ENCODE results near the gene TSPAN18.

Gene TSPAN18

DNA sequence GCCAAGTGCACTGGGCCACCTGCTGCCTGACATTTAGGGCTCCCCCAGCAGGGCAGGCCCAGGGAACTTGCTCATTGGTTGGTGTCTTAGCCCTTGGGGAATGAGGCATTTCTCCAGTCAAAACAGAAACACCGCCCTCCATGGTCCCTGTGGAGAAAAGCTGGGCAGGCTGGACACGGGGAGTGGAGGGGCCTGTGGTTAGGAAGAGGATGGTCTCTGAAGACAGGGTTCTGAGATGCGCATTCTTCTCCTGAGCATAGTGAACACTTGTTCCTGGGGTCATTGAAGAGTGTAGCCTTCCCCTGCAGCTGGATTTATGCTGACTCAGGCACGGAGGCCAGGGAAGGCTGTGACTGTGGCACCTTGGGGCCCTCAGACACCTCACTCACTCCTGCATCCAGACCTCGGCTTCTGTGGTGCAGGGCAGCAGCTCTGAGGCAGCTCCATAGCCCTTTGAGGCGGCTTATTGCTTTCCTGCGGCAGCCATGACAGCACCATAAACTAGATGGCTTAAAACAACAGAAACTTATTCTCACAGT lies 8.2 kb downstream of the TSPAN18 start:
- no peak overlapping the region for H3K27ac ChIP-seq
- TF ChIP-seq, protein P1, sequence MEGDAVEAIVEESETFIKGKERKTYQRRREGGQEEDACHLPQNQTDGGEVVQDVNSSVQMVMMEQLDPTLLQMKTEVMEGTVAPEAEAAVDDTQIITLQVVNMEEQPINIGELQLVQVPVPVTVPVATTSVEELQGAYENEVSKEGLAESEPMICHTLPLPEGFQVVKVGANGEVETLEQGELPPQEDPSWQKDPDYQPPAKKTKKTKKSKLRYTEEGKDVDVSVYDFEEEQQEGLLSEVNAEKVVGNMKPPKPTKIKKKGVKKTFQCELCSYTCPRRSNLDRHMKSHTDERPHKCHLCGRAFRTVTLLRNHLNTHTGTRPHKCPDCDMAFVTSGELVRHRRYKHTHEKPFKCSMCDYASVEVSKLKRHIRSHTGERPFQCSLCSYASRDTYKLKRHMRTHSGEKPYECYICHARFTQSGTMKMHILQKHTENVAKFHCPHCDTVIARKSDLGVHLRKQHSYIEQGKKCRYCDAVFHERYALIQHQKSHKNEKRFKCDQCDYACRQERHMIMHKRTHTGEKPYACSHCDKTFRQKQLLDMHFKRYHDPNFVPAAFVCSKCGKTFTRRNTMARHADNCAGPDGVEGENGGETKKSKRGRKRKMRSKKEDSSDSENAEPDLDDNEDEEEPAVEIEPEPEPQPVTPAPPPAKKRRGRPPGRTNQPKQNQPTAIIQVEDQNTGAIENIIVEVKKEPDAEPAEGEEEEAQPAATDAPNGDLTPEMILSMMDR (IDR thresholded peaks at IDR 0.05; ENCODE audit: low read depth, low read length, missing control alignments) = no peak
- H3K36me3 ChIP-seq (replicated peaks) = no peaks in the 10 kb centered on the region
- H3K4me3 ChIP-seq (ENCODE audit: low read depth, low read length) = no peak overlapping the region
- in situ Hi-C loops (cut with HindIII; ENCODE audit: low pct_ligation_motif_present, low sequenced_read_pairs) = no loop called here
- DNase-seq = no peak
- peaks cover 36% of the 10 kb centered on the region for H3K27me3 ChIP-seq (replicated peaks)

DNA sequence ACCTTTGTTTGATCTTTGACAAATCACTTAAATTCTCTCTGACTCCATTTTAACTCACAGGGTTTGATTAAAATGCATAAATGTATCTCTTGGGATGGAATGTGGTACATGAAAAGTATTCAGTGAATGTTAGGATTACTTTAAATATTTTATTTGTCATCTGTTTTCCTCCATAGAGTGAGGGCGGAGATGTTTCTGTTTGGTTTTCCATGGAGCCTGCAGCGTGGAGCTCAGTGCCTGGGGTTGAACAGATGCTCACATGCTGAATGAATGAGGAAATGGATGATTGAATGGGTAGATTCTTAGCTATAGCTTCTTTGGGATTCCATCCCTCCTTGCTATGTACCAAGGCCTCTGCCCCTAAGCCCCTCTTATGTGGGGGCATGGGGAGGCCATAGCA lies 10.0 kb downstream of the TSPAN18 start:
- in situ Hi-C loops (cut with HindIII; ENCODE audit: low pct_ligation_motif_present, low sequenced_read_pairs) = no loop called here
- TF ChIP-seq, protein P1 (IDR thresholded peaks at IDR 0.05; ENCODE audit: low read depth, low read length, missing control alignments) = no peak
- Histone ChIP-seq H3K36me3 (replicated peaks) (no peaks in the 10 kb centered on the region), H3K4me3 (ENCODE audit: low read depth, low read length) (no peak overlapping the region), H3K27ac (no peak overlapping the region), H3K27me3 (replicated peaks) (peaks cover 45% of the 10 kb centered on the region)
- DNase-seq = no peak

DNA sequence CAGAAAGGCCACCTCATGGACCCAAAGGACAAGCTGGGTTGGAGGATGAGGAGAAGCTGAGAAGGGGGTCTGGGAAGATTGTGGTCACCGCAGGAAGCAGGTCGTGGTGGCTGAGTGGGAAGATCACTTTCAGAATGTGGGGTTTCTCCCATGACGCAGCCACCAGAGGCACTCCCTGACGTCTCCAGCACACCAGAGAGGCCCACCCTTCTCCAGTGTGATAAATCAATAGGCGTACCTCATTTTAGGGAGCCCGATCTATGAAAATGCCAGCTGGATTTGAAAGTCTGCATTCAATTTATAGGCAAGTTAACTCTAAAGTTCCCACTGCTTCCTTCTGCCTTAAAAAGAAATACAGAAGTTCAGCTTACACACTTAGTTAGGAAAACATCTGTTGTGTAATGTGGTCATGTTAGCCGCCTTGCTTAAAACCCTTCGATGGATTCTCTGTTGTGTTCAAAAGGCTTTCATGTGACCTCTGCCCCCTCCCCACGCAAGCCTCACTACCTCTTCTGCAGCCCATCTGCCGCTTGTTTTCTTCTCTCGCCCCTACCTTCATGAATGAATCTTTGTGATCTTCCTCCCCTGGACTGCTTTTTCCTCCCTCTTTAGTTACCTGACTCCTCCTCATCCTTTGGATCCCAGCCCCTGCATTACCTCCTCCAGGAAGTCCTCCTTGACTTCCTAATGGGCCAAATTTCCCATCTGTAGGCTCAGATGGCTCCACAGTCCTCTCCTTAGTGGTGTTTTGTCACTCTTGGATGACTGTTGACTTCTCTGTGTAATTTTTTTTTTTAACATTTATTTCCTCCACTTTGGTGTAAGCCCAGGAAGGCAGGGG lies 10.7 kb downstream of the TSPAN18 start:
- peaks cover 43% of the 10 kb centered on the region for H3K27me3 ChIP-seq (replicated peaks)
- no peak for DNase-seq
- in situ Hi-C loops (cut with HindIII; ENCODE audit: low pct_ligation_motif_present, low sequenced_read_pairs) = no loop called here
- TF ChIP-seq, protein P1 (IDR thresholded peaks at IDR 0.05; ENCODE audit: low read depth, low read length, missing control alignments) = no peak
- no peak overlapping the region for H3K27ac ChIP-seq
- H3K36me3 ChIP-seq (replicated peaks) = no peaks in the 10 kb centered on the region
- H3K4me3 ChIP-seq (ENCODE audit: low read depth, low read length) = no peak overlapping the region

DNA sequence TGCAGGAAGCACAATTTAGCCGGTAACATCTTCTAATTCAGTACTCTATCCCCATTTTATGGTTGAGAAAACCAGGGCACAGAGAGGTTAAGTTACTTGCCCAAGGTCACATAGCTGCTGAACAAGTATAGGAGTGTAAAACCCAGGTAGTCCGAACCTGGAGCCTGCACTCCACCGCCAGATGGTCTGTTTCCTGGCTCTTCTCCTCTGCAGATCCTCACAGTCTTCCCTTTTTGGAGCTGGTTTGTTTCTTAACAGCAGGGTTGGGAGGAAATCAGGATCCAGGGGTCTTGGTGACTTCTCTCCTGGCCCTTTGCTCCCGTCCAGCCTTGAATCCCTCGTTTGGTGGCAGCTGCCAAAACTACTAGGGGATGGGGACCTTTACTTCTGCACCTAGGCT lies 12.0 kb downstream of the TSPAN18 start:
- in situ Hi-C loops (cut with HindIII; ENCODE audit: low pct_ligation_motif_present, low sequenced_read_pairs) = no loop called here
- TF ChIP-seq, protein P1 (IDR thresholded peaks at IDR 0.05; ENCODE audit: low read depth, low read length, missing control alignments) = no peak
- no peaks in the 10 kb centered on the region for H3K36me3 ChIP-seq (replicated peaks)
- H3K4me3 ChIP-seq (ENCODE audit: low read depth, low read length) = no peak overlapping the region
- no peak overlapping the region for H3K27ac ChIP-seq
- no peak for DNase-seq
- peaks cover 44% of the 10 kb centered on the region for H3K27me3 ChIP-seq (replicated peaks)

DNA sequence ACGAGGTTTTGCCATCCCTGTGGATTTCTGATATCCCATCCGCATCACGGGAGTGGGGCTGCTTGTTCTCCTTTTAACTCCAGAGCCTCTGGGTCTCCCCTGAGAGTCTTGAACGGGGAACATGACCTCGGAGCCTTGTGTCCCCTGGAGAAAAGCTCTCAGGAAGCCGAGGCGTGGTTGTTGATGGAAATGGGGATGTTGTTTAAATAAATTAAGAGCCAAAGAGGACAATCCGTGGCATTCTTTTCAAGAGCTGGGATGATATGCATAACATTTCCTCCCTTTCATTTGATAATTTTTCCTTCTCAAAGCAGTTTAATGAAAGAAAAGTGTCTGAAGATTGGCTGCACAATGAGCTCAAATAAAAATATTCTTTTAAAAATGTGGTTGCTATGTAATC lies 14.2 kb downstream of the TSPAN18 start:
- DNase-seq = no peak
- no peaks in the 10 kb centered on the region for H3K36me3 ChIP-seq (replicated peaks)
- H3K4me3 ChIP-seq (ENCODE audit: low read depth, low read length) = no peak overlapping the region
- no peak overlapping the region for H3K27ac ChIP-seq
- H3K27me3 ChIP-seq (replicated peaks) = peaks cover 43% of the 10 kb centered on the region
- in situ Hi-C loops (cut with HindIII; ENCODE audit: low pct_ligation_motif_present, low sequenced_read_pairs) = no loop called here
- TF ChIP-seq, protein P1 (IDR thresholded peaks at IDR 0.05; ENCODE audit: low read depth, low read length, missing control alignments) = no peak

Measured in brain microvascular endothelial cell (primary cell).